HG02840 (cell line): ENCODE data around the gene SNX2.
A peak's percentile ranks its signal among the peaks of the same experiment; 100 is the strongest.

Source experiments
- ATAC-seq: cut with Tn5 transposase; IDR thresholded peaks from one replicate; pipeline ENCODE4 v1.9.1; 2021; ENCODE audit warnings: mild to moderate bottlenecking, moderate library complexity, moderate number of reproducible peaks; ENCODE audit not compliant: unreplicated experiment, low FRiP score

SNX2 gene

DNA sequence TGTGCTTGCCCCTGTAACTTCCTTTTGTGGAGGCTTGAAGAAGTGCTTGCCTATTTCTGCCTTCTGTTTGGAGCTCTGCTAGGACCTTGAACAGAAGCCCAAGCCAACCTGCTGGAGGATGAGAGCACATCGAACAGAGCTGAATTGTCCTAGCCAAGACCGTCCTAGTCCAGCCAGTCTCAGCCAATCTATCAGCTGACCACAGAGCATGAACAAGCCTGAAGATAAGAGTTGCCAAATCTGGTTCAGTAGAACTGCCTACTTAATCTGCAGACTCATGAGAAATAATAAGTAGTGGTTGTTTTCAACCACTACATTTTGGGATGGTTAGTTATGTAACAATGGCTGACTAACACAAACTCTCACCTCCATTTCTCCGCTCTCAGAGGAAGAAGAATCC lies 4.4 kb upstream of the SNX2 start:
- ATAC-seq, result no peak

DNA sequence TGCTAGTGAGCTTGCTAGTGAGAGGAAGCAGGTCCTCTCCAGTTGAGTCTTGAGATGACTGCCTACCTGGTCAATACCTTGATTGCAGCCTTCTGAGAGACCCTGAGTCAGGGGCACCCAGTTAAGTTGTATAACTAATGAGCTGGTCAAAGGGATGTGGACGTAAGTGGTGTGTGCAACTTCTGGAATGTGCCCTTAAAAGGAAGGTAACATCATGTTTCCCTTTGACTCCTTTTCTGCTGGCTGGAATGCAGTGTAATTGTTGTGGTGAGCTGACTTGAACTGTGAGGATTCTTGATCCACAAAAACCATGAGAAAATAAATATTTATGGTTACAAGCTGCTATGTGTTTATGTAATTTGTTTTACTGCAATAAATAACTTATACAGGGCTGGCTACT lies 2.4 kb upstream of the SNX2 start:
- no peak for ATAC-seq

- no peak for ATAC-seq
Measured at GRCh38 chr5:122773619-122774018, 1.3 kb upstream of the SNX2 start.

- ATAC-seq, result peak; percentile 22
Measured at GRCh38 chr5:122774519-122774860, 390 bp upstream of the SNX2 start.

- no peak for ATAC-seq
Measured at GRCh38 chr5:122775550-122776542, 966 bp downstream of the SNX2 start.

- ATAC-seq, result no peak
Measured at GRCh38 chr5:122778157-122778556, 3.3 kb downstream of the SNX2 start.

- ATAC-seq, result no peak
Measured at GRCh38 chr5:122779451-122779850, 4.6 kb downstream of the SNX2 start.

- no peak for ATAC-seq
Measured at GRCh38 chr5:122780296-122780695, 5.4 kb downstream of the SNX2 start.

GRCh38 chr5:122781465-122781864 lies 6.6 kb downstream of the SNX2 start:
- ATAC-seq, result no peak

DNA sequence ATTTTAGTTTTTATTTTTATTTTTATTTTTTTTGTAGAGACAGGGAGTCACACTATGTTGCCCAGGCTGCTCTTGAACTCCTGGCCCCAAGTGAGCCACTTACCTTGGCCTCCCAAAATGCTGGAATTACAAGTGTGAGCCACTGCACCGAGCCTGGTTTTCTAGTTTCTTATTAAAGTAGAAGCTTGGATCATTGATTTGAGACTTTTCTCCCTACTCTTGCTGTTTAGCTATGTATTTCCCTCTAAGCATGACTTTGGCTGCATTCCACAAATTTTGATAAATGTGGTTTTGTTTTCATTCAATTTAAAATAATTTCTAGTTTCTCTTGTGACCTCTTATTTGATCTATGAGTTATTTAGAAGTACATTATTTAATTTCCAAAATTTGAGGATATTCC lies 10.4 kb downstream of the SNX2 start:
- no peak for ATAC-seq

- ATAC-seq, result no peak
Measured at GRCh38 chr5:122788371-122788770, 13.5 kb downstream of the SNX2 start.

DNA sequence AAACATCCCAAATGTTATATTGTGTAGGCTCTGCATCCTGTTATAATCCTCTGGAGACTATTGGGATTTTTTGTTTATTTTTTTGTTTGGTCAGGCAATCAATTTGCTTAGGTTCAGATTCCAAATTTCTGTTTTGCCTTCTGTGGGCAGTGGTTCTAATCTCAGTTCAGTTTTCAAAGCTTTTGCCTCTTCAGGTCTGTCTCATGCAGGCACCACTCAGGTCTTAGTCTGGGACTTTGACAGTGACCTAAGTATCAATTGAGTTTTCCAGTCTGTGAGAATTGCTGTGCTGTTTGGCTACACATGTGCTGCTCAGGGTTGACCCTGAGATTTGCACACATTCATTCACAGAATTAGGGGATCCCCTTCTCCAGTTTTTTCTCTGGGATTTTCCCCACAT lies 14.1 kb downstream of the SNX2 start:
- no peak for ATAC-seq

DNA sequence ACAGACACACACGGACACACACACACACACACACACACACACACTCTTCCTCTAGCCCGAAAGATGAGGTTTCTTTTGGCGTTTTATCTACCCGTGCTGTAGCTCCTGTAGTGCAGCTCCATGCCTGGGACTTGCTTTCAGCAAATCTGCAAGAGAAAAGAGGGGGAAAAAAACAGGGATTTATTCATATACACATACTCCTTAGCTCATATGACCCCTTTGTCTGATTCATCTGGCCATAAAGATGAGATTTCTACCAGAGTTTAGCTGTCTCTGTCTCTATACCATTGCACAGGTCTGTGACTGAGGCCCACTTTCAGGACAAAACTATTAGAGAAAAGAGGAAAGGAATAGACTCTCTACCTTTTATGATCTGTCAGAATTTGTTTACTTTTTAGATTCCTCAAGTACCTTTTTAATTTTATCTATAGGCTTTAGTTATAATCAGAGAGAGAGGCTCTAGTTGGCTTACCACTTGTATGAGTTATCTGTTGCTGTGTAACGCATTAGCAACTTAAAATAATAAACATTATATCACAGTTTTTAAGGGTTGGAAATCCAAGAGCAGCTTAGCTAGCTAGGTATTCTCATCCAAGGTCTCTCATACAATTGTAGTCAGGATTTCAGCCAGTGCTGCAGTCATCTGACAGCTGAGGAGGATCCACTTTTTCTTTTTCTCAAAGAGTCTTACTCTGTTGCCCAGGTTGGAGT lies 14.7 kb downstream of the SNX2 start:
- ATAC-seq, result no peak

DNA sequence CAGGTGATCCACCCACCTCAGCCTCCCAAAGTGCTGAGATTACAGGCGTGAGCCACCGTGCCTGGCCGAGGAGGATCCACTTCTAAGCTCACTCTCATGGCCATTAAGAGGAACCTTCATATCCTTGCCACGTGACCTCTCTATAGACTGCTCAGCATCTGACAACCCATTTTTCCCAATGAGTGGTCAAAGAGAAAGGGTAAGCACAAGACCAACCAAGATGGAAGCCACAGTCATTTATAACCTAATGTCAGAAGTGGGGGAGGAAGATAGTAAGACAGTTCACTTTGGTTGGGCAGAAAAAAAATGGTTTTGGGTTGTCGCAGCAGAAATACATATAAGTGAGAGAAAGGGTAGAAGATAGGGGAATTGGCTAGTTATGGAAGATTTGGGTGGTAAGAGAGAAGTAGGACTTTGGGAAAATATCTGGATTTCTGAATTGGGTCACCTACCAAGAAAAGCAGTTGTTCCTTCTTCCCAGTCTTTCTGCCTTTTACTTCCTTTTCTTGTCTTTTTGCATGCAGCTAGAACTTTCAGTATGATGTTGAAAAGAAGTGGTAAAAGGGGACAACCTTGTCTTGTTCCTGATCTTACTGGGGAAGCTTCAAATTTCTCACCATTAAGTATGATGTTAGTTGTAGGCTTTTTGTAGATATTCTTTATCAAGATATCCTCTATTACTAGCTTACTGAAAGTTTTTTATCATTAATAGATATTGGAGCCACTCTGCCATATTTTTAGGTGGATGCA lies 15.6 kb downstream of the SNX2 start:
- no peak for ATAC-seq

GRCh38 chr5:122805481-122805880 lies 30.6 kb downstream of the SNX2 start:
- ATAC-seq, result no peak

DNA sequence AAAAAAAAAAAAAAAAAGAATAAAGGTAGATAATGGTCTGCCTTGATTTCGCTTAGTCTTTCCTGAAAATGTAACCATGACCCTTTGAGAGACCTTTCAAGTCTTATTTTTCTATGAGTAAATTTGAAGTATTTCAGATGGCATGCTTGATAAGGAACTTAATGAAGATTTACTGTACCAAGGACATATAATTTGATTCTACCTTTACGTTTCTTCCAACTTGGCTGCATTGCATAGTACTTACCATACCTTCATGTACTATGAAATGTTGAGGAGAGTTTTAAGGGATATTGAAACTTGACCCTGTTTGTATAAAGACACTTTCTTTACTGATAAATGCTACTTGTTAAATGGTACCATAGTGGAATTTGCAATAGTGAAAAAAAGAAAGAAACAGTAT lies 35.5 kb downstream of the SNX2 start:
- no peak for ATAC-seq

GRCh38 chr5:122815218-122815767 lies 40.4 kb downstream of the SNX2 start:
- ATAC-seq, result no peak

DNA sequence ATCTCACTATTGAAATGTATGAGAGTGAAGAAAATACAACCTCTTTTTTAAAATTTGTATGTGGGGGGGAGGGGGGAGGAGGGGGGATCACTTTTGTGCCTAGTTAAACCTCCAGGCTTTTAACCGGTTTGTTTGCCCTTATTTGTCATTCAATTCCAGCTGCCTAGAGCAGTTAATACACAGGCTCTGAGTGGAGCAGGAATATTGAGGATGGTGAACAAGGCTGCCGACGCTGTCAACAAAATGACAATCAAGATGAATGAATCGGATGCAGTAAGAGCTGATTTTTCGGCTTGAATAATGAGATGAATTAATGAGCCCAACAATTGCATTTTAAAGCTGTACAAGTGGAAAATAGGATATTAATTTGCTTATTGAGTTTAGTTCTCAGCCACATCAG lies 41.9 kb downstream of the SNX2 start:
- ATAC-seq, result no peak

DNA sequence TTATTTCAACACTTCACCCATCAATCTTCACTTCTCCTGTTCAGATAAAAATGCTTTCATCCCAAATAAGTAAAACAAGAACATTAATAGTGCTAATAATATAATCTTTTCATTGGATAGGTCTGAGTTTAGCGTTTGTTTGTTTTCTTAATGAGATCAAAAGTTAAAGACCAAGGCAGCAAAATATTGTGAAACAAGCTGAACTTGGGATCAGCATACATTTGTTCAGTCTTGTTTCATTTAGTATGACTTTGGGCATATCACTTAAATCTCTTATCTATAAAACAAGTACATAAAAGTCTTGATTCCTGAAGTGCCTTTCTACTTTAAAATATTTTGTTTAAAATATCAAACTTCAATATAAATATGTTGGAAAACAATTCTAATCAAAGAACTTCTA lies 57.1 kb downstream of the SNX2 start:
- ATAC-seq, result no peak

DNA sequence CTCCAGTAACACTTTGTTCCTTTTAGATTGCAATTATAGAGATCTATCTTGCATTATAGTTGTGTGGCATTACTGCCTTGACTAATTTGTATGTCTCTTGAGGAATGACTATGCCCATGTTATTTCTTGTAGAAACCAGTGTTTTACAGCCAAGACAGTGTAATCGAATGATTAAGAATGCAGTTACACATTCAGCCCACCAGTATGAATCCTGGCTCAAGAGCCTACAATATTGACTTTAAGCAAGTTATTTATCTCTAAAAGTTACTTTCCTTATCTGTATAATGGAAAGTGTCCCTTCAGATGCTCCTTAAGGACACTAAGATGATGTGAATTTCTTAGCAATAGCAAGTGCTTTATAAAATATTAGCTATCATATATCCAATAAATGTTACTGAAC lies 60.8 kb downstream of the SNX2 start:
- ATAC-seq, result no peak

GRCh38 chr5:122836947-122837346 lies 62.1 kb downstream of the SNX2 start:
- no peak for ATAC-seq
